Measurements from ENCODE around the gene HPCAL1.

The HPCAL1 gene

GRCh38 chr2:10395893-10396292 is 93.2 kb downstream of the HPCAL1 start:
- Histone ChIP-seq H3K27ac (no peak overlapping the region), H3K4me1 (peaks cover 76 to 88% (median 83%) of the 10 kb centered on the region in 10 experiments), H4K20me1 (peaks cover 58 to 86% (median 66%) of the 10 kb centered on the region in 11 experiments; a peak in 21 of 22 replicates), H3K27me3 (no peaks in the 10 kb centered on the region), H3K4me3 (no peak overlapping the region), H3K4me2 (peak overlapping the region; percentile 65 to 96 (median 78); a peak in 19 of 22 replicates), H3K9me3 (replicated peaks in 1 of 11) (peaks cover 0 to 7% (median 0%) of the 10 kb centered on the region in 11 experiments; a peak in 3 of 22 replicates), H3K36me3 (peaks cover 3 to 15% (median 9%) of the 10 kb centered on the region in 11 experiments; a peak in 16 of 22 replicates), H3K9ac (peak overlapping the region in 1 of 11 experiments; percentile 29; a peak in 1 of 22 replicates)
- no peak for TF ChIP-seq Cebpa-rat (IDR thresholded peaks at IDR 0.05)

- H3K4me3 ChIP-seq, result no peak overlapping the region
- peaks cover 53 to 86% (median 61%) of the 10 kb centered on the region in 11 experiments; a peak in 21 of 22 replicates for H4K20me1 ChIP-seq
- H3K4me1 ChIP-seq, result peaks cover 79 to 91% (median 87%) of the 10 kb centered on the region in 10 experiments
- peak overlapping the region; percentile 65 to 96 (median 78); a peak in 19 of 22 replicates for H3K4me2 ChIP-seq
- peaks cover 0 to 15% (median 9%) of the 10 kb centered on the region in 11 experiments; a peak in 14 of 22 replicates for H3K36me3 ChIP-seq
- no peaks in the 10 kb centered on the region for H3K27me3 ChIP-seq
- TF ChIP-seq Cebpa-rat (IDR thresholded peaks at IDR 0.05), result no peak
- H3K9me3 ChIP-seq (replicated peaks in 1 of 11), result peaks cover 0 to 7% (median 0%) of the 10 kb centered on the region in 11 experiments; a peak in 3 of 22 replicates
- H3K9ac ChIP-seq, result peak overlapping the region in 1 of 11 experiments; percentile 29; a peak in 2 of 22 replicates
- peak overlapping the region in 2 of 11 experiments; percentile 18 to 36; a peak in 3 of 22 replicates for H3K27ac ChIP-seq
Observed at GRCh38 chr2:10396464-10396863, 93.8 kb downstream of the HPCAL1 start.

DNA sequence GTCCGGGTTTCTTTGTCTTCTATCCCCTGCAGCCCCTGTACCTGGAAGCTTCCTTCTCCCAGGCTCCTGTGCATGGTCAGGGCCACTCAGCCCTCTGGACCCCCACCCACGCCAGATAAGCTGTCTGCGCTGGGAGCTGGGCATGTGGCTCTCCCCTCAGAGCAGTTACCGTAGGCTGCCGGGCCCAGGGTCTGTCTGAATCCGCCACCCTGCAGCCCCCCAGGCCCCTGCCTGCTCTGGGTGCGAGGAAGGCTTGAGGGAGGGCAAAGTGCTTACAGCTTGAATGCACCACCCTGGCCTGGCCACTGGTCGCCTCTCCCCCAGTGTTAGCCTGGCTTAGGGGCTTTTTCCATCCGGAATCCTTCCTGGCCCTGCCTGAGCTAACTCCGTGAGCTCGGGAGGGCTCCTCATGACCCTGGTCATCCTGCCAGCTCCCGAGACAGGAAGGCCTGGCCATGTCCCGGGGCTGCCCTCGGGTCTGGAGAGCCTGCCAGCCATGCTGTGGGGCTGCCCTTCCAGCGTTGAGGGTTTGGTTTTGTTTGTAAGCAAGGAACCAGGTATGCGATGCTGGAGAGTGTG is 94.7 kb downstream of the HPCAL1 start:
- peaks cover 43 to 77% (median 55%) of the 10 kb centered on the region in 11 experiments; a peak in 21 of 22 replicates for H4K20me1 ChIP-seq
- H3K36me3 ChIP-seq, result peaks cover 0 to 16% (median 9%) of the 10 kb centered on the region in 11 experiments; a peak in 14 of 22 replicates
- peak overlapping the region; percentile 65 to 96 (median 78); a peak in 21 of 22 replicates for H3K4me2 ChIP-seq
- H3K4me3 ChIP-seq, result no peak overlapping the region
- H3K27me3 ChIP-seq, result no peaks in the 10 kb centered on the region
- peaks cover 0 to 7% (median 0%) of the 10 kb centered on the region in 11 experiments; a peak in 3 of 22 replicates for H3K9me3 ChIP-seq (replicated peaks in 1 of 11)
- TF ChIP-seq Cebpa-rat (IDR thresholded peaks at IDR 0.05), result no peak
- H3K4me1 ChIP-seq, result peaks cover 84 to 97% (median 94%) of the 10 kb centered on the region in 10 experiments
- peak overlapping the region in 7 of 11 experiments; percentile 8 to 73 (median 36); a peak in 9 of 22 replicates for H3K27ac ChIP-seq
- peak overlapping the region in 2 of 11 experiments; percentile 13 to 59; a peak in 5 of 22 replicates for H3K9ac ChIP-seq

- H3K4me1 ChIP-seq, result peaks cover 84 to 97% (median 94%) of the 10 kb centered on the region in 10 experiments
- peaks cover 0 to 7% (median 0%) of the 10 kb centered on the region in 11 experiments; a peak in 3 of 22 replicates for H3K9me3 ChIP-seq (replicated peaks in 1 of 11)
- peaks cover 38 to 72% (median 50%) of the 10 kb centered on the region in 11 experiments; a peak in 21 of 22 replicates for H4K20me1 ChIP-seq
- peaks cover 0 to 20% (median 9%) of the 10 kb centered on the region in 11 experiments; a peak in 14 of 22 replicates for H3K36me3 ChIP-seq
- H3K4me2 ChIP-seq, result peak overlapping the region; percentile 65 to 96 (median 78)
- H3K27ac ChIP-seq, result peak overlapping the region in 10 of 11 experiments; percentile 40 to 74 (median 56); a peak in 16 of 22 replicates
- peak overlapping the region in 7 of 11 experiments; percentile 7 to 59 (median 41); a peak in 7 of 22 replicates for H3K9ac ChIP-seq
- TF ChIP-seq Cebpa-rat (IDR thresholded peaks at IDR 0.05), result no peak
- no peak overlapping the region for H3K4me3 ChIP-seq
- H3K27me3 ChIP-seq, result no peaks in the 10 kb centered on the region
Observed at GRCh38 chr2:10397878-10398277, 95.2 kb downstream of the HPCAL1 start.

DNA sequence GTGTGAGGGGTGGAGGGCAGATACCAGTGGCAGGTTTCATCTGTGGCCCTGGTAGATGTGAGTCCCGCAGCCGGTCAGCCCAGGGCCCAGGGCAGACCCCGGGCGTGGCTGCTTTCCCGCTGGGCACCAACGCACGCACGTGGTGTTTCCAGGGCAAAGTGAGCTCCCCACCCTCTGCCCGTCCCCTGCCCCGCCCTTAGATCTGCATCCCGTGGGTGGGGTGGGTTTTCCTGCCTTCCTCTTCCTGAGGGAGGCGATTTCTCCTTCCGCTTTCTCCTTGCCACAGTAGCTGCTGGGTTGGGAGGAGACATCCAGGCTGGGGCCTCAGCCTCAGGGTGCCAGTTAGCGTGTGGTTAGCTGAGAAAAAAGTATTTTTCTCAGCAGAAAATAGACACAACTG is 95.8 kb downstream of the HPCAL1 start:
- TF ChIP-seq Cebpa-rat (IDR thresholded peaks at IDR 0.05), result no peak
- Histone ChIP-seq H3K4me1 (peaks cover 84 to 97% (median 94%) of the 10 kb centered on the region in 10 experiments), H3K27ac (peak overlapping the region; percentile 27 to 74 (median 62); a peak in 18 of 22 replicates)

GRCh38 chr2:10399358-10399757 is 96.7 kb downstream of the HPCAL1 start:
- H3K36me3 ChIP-seq, result peaks cover 5 to 27% (median 11%) of the 10 kb centered on the region in 11 experiments; a peak in 18 of 22 replicates
- H3K4me1 ChIP-seq, result peaks cover 84 to 97% (median 94%) of the 10 kb centered on the region in 10 experiments
- no peak for TF ChIP-seq Cebpa-rat (IDR thresholded peaks at IDR 0.05)
- peaks cover 24 to 61% (median 36%) of the 10 kb centered on the region in 11 experiments; a peak in 21 of 22 replicates for H4K20me1 ChIP-seq
- H3K9me3 ChIP-seq (replicated peaks in 1 of 11), result peaks cover 0 to 7% (median 0%) of the 10 kb centered on the region in 11 experiments; a peak in 3 of 22 replicates
- H3K27me3 ChIP-seq, result no peaks in the 10 kb centered on the region
- H3K4me2 ChIP-seq, result peak overlapping the region in 8 of 11 experiments; percentile 90 to 98 (median 95); a peak in 16 of 22 replicates
- H3K9ac ChIP-seq, result peak overlapping the region in 6 of 11 experiments; percentile 51 to 73 (median 71); a peak in 6 of 22 replicates
- H3K27ac ChIP-seq, result peak overlapping the region; percentile 60 to 91 (median 81); a peak in 20 of 22 replicates
- 0 out of 20 replicates have a peak overlapping the region, but pooled peaks of 1 of the 10 experiments have one; percentile 13 for H3K4me3 ChIP-seq

More for the DNA sequence above, 95.8 kb downstream of the HPCAL1 start:
- H3K36me3 ChIP-seq, result peaks cover 0 to 21% (median 11%) of the 10 kb centered on the region in 11 experiments; a peak in 14 of 22 replicates
- peak overlapping the region; percentile 65 to 96 (median 78) for H3K4me2 ChIP-seq
- peak overlapping the region in 8 of 11 experiments; percentile 7 to 59 (median 44); a peak in 14 of 22 replicates for H3K9ac ChIP-seq
- no peaks in the 10 kb centered on the region for H3K27me3 ChIP-seq
- H3K4me3 ChIP-seq, result no peak overlapping the region
- H4K20me1 ChIP-seq, result peaks cover 32 to 66% (median 44%) of the 10 kb centered on the region in 11 experiments; a peak in 21 of 22 replicates
- peaks cover 0 to 7% (median 0%) of the 10 kb centered on the region in 11 experiments; a peak in 3 of 22 replicates for H3K9me3 ChIP-seq (replicated peaks in 1 of 11)

DNA sequence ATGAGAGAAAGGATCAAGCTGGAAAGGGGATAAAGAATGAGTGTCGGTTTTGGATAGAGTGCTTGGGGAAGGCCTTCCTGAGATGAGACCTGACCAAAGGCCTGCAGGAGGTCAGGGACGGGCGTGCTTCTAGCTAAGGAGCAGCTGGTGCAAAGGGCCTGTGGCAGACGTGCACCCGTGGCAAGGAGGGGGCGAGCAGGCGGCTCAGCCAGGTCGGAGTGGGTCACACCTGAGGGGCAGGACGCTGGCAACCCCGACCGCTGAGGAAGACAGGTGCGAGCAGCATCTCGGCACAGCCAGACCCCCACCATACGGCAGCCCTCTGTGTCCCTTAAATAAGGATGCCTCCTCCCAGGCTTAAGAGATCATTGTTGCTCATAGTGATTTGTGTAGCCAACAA is 97.3 kb downstream of the HPCAL1 start:
- no peak for TF ChIP-seq Cebpa-rat (IDR thresholded peaks at IDR 0.05)
- peak overlapping the region; percentile 51 to 73 (median 71); a peak in 21 of 22 replicates for H3K9ac ChIP-seq

DNA sequence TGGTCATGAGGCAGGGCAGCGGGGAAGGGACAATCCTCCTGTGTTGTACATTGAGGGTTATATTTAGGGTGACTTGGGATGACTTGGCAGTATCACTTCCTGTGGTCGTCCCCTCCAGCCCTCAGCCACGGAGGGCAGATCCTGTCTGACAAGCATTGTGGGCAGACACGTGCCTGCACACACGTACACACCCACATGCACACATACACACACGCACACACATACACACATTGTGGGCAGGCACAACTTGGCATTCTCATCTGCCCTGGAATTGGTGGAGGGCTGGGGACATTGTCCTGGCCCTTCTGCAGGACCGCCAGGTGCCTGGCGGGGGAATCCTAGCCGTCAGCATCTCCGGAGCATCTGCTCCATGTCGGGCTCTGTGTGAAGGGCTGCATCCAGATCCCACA is 97.9 kb downstream of the HPCAL1 start:
- Histone ChIP-seq H3K4me2 (peak overlapping the region; percentile 79 to 98 (median 94)), H3K9ac (peak overlapping the region; percentile 51 to 73 (median 71); a peak in 20 of 22 replicates), H3K27ac (peak overlapping the region; percentile 60 to 91 (median 81)), H3K9me3 (replicated peaks in 1 of 11) (peaks cover 0 to 7% (median 0%) of the 10 kb centered on the region in 11 experiments; a peak in 3 of 22 replicates), H3K4me3 (peak overlapping the region in 4 of 10 experiments; percentile 22 to 42 (median 30); a peak in 7 of 20 replicates), H3K27me3 (no peaks in the 10 kb centered on the region), H3K36me3 (peaks cover 5 to 39% (median 11%) of the 10 kb centered on the region in 11 experiments; a peak in 18 of 22 replicates), H3K4me1 (peaks cover 94 to 97% (median 96%) of the 10 kb centered on the region in 10 experiments), H4K20me1 (peaks cover 14 to 61% (median 34%) of the 10 kb centered on the region in 11 experiments; a peak in 20 of 22 replicates)
- no peak for TF ChIP-seq Cebpa-rat (IDR thresholded peaks at IDR 0.05)

More for the DNA sequence above, 97.3 kb downstream of the HPCAL1 start:
- H3K4me3 ChIP-seq, result peak overlapping the region in 5 of 10 experiments; percentile 10 to 32 (median 21); a peak in 4 of 20 replicates
- peaks cover 0 to 7% (median 0%) of the 10 kb centered on the region in 11 experiments; a peak in 3 of 22 replicates for H3K9me3 ChIP-seq (replicated peaks in 1 of 11)
- H3K4me1 ChIP-seq, result peaks cover 90 to 97% (median 94%) of the 10 kb centered on the region in 10 experiments
- H3K36me3 ChIP-seq, result peaks cover 5 to 34% (median 11%) of the 10 kb centered on the region in 11 experiments; a peak in 18 of 22 replicates
- H4K20me1 ChIP-seq, result peaks cover 17 to 61% (median 36%) of the 10 kb centered on the region in 11 experiments; a peak in 20 of 22 replicates
- no peaks in the 10 kb centered on the region for H3K27me3 ChIP-seq
- peak overlapping the region; percentile 60 to 91 (median 81) for H3K27ac ChIP-seq
- peak overlapping the region; percentile 79 to 98 (median 94) for H3K4me2 ChIP-seq

All from BLaER1 treated with 17β-estradiol and CSF1 and Interleukin-3, amounts not matched to agents 10 nM and 100 nM (cell line).